K562 (cell line): ENCODE results near the gene EMC9. TPM values are rescaled to one million over a fixed set of nuclear protein-coding genes. Genes with fewer than 3 reads are reported as not detected.

Experiments used
- BMI1 ChIP-seq: fragments of 150-350 bp; IDR thresholded peaks from 2 replicates; pipeline ENCODE4 v1.6.1; 2014; ENCODE audit warnings: low read length
- CEBPB ChIP-seq: fragments of 450-650 bp; IDR thresholded peaks from 2 replicates; pipeline ENCODE4 v1.6.1; 2016; ENCODE audit warnings: missing genetic modification characterization, missing compliant biosample characterization
- ESRRB ChIP-seq: fragments of 250-450 bp; sonication (Bioruptor Pico); IDR thresholded peaks from 2 replicates; pipeline ENCODE4 v1.5.0; 2020; ENCODE audit warnings: mild to moderate bottlenecking, moderate library complexity, borderline replicate concordance
- GTF2F1 ChIP-seq: IDR thresholded peaks from 2 replicates; pipeline ENCODE4 v1.6.1; 2011; ENCODE audit warnings: low read depth, low read length, improper control_type of control experiment
- MAFF ChIP-seq: IDR thresholded peaks from 2 replicates; pipeline ENCODE4 v1.6.1; 2012; ENCODE audit warnings: low read length, improper control_type of control experiment
- MCM3 ChIP-seq: fragments of 450-650 bp; IDR thresholded peaks from 2 replicates; pipeline ENCODE4 v1.6.1; 2016
- MEIS2 ChIP-seq: fragments of 450-650 bp; IDR thresholded peaks from 2 replicates; pipeline ENCODE4 v1.6.1; 2014; ENCODE audit warnings: mild to moderate bottlenecking; ENCODE audit not compliant: partially characterized antibody
- PTTG1 ChIP-seq: fragments of 450-650 bp; IDR thresholded peaks from 2 replicates; pipeline ENCODE4 v1.6.1; 2016; ENCODE audit warnings: low read depth, mild to moderate bottlenecking, missing genetic modification characterization, missing compliant biosample characterization
- RCOR1 ChIP-seq, 2 experiments: IDR thresholded peaks; 2 replicates each; pipeline ENCODE4 v1.6.1; 2012; ENCODE audit warnings: low read depth in 2 of 2, low read length in 2 of 2, borderline replicate concordance in 1 of 2, improper control_type of control experiment in 1 of 2
- SIRT6 ChIP-seq: IDR thresholded peaks from one replicate; pipeline ENCODE4 v1.6.1; 2012; ENCODE audit warnings: low read depth, mild to moderate bottlenecking, control low read depth, inconsistent platforms, low read length, moderate library complexity
- SP2 ChIP-seq: IDR thresholded peaks from 2 replicates; pipeline ENCODE4 v1.6.1; 2011; ENCODE audit warnings: mild to moderate bottlenecking, low read depth, low read length, moderate library complexity; ENCODE audit not compliant: poor library complexity, severe bottlenecking; ENCODE audit errors: extremely low read depth
- ZNF41 ChIP-seq: fragments of 250-450 bp; sonication (Bioruptor Pico); conservative IDR thresholded peaks from 2 replicates; pipeline ENCODE4 v1.4.0; 2020; ENCODE audit warnings: mild to moderate bottlenecking
- polyA plus RNA-seq, 8 experiments: library from polyadenylated mRNA; depleted of rRNA in 4 of 8; stranded (reverse) in 5 of 8; unstranded in 3 of 8; fragments of >200 nt; fragmentation: Nextera tagmentation in 2 of 8; fragmentation: Illumina TruSeq in 1 of 8; extraction: Ambion mirVana in 2 of 8; extraction: Trizol in 1 of 8; gene quantifications; 2 replicates each; pipeline versions ENCODE4 v1.2.1 to v1.2.3, GENCODE V29; 2011 to 2014; ENCODE audit warnings: inconsistent platforms in 1 of 8, missing spikeins in 1 of 8
- total RNA-seq, 7 experiments: library from RNA; depleted of rRNA in 6 of 7; stranded (reverse); fragments of >200 nt in 6 of 7; fragmentation: Illumina TruSeq in 2 of 7; extraction: Trizol in 2 of 7; gene quantifications; 2 replicates each; pipeline versions ENCODE4 v1.2.1 to v1.2.3, GENCODE V29; 2011 to 2021; ENCODE audit warnings: low replicate concordance in 1 of 7
- TF ChIP-seq, protein P1 (sequence below): fragments of 250-450 bp; sonication (Bioruptor Pico); IDR thresholded peaks from 2 replicates; pipeline ENCODE4 v1.4.0; 2020; ENCODE audit warnings: mild to moderate bottlenecking, moderate library complexity
- TF ChIP-seq, protein P2 (sequence below): fragments of 450-650 bp; IDR thresholded peaks from 2 replicates; pipeline ENCODE4 v1.6.1; 2017; ENCODE audit warnings: antibody characterized with exemption, mild to moderate bottlenecking
- TF ChIP-seq, protein P3 (sequence below): IDR thresholded peaks from 3 replicates; pipeline ENCODE4 v1.6.1; 2011; ENCODE audit warnings: borderline replicate concordance, mild to moderate bottlenecking, moderate library complexity; ENCODE audit not compliant: insufficient read length; ENCODE audit errors: extremely low read depth

Gene EMC9
- total and polyA plus RNA-seq, 9 of the 15 experiments (the other 6 are each of a cell fraction or from before 2014, with no cell fraction given) = 3.1 to 13.2 (median 7.8) TPM

DNA sequence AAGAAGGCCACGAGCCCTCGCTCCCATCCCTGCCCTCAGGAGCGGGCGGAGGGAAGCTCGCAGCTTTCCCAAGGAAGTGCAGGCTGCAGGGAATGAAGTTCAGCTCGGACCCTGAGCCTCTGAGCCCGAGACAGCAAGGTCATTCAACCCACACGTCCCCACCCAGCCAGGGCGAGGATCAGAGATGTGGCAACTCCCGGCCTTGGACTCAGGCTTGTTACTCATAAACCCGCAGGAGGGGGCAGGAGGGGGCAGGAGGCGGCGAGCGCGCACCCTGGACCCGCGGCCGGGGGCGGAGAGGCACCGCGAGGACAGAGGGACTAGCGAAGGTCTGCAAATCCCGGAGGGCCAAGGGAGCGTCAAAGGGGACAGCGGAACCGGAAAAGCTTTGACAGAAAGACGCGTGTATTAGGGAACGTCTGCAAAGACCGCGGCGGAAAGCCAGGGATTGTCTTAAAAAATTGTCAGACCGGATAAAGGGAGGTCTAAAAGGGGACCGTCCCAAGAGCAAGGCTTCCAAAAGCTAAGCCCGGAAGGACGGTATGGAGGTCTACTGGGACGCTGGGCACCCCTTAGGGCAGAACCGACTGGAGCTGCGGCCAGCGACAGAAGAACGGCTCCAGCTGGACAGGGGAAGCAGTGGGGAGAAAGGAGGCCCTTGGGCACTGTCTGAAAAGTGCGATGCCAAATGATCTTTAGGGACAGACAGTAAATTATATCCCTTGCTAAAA, 27.4 kb downstream of the EMC9 start (continued):
- TF ChIP-seq CEBPB (tag) (peak; percentile 90), MAFF (no peak), BMI1 (no peak), MEIS2 (no peak), MCM3 (no peak), SIRT6 (no peak), GTF2F1 (no peak), PTTG1 (no peak), ESRRB (CRISPR knock-in tag) (no peak), RCOR1 (IDR thresholded peaks at IDR 0.05; ENCODE audit: borderline replicate concordance in 1 of 2, low read depth in 2 of 2, low read length in 2 of 2) (no peak), SP2 (no peak), ZNF41 (no peak)
- TF ChIP-seq, protein P1, sequence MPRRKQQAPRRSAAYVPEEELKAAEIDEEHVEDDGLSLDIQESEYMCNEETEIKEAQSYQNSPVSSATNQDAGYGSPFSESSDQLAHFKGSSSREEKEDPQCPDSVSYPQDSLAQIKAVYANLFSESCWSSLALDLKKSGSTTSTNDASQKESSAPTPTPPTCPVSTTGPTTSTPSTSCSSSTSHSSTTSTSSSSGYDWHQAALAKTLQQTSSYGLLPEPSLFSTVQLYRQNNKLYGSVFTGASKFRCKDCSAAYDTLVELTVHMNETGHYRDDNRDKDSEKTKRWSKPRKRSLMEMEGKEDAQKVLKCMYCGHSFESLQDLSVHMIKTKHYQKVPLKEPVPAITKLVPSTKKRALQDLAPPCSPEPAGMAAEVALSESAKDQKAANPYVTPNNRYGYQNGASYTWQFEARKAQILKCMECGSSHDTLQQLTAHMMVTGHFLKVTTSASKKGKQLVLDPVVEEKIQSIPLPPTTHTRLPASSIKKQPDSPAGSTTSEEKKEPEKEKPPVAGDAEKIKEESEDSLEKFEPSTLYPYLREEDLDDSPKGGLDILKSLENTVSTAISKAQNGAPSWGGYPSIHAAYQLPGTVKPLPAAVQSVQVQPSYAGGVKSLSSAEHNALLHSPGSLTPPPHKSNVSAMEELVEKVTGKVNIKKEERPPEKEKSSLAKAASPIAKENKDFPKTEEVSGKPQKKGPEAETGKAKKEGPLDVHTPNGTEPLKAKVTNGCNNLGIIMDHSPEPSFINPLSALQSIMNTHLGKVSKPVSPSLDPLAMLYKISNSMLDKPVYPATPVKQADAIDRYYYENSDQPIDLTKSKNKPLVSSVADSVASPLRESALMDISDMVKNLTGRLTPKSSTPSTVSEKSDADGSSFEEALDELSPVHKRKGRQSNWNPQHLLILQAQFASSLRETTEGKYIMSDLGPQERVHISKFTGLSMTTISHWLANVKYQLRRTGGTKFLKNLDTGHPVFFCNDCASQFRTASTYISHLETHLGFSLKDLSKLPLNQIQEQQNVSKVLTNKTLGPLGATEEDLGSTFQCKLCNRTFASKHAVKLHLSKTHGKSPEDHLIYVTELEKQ (CRISPR knock-in tag) = no peak
- TF ChIP-seq, protein P2, sequence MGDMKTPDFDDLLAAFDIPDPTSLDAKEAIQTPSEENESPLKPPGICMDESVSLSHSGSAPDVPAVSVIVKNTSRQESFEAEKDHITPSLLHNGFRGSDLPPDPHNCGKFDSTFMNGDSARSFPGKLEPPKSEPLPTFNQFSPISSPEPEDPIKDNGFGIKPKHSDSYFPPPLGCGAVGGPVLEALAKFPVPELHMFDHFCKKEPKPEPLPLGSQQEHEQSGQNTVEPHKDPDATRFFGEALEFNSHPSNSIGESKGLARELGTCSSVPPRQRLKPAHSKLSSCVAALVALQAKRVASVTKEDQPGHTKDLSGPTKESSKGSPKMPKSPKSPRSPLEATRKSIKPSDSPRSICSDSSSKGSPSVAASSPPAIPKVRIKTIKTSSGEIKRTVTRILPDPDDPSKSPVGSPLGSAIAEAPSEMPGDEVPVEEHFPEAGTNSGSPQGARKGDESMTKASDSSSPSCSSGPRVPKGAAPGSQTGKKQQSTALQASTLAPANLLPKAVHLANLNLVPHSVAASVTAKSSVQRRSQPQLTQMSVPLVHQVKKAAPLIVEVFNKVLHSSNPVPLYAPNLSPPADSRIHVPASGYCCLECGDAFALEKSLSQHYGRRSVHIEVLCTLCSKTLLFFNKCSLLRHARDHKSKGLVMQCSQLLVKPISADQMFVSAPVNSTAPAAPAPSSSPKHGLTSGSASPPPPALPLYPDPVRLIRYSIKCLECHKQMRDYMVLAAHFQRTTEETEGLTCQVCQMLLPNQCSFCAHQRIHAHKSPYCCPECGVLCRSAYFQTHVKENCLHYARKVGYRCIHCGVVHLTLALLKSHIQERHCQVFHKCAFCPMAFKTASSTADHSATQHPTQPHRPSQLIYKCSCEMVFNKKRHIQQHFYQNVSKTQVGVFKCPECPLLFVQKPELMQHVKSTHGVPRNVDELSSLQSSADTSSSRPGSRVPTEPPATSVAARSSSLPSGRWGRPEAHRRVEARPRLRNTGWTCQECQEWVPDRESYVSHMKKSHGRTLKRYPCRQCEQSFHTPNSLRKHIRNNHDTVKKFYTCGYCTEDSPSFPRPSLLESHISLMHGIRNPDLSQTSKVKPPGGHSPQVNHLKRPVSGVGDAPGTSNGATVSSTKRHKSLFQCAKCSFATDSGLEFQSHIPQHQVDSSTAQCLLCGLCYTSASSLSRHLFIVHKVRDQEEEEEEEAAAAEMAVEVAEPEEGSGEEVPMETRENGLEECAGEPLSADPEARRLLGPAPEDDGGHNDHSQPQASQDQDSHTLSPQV = no peak
- TF ChIP-seq, protein P3, sequence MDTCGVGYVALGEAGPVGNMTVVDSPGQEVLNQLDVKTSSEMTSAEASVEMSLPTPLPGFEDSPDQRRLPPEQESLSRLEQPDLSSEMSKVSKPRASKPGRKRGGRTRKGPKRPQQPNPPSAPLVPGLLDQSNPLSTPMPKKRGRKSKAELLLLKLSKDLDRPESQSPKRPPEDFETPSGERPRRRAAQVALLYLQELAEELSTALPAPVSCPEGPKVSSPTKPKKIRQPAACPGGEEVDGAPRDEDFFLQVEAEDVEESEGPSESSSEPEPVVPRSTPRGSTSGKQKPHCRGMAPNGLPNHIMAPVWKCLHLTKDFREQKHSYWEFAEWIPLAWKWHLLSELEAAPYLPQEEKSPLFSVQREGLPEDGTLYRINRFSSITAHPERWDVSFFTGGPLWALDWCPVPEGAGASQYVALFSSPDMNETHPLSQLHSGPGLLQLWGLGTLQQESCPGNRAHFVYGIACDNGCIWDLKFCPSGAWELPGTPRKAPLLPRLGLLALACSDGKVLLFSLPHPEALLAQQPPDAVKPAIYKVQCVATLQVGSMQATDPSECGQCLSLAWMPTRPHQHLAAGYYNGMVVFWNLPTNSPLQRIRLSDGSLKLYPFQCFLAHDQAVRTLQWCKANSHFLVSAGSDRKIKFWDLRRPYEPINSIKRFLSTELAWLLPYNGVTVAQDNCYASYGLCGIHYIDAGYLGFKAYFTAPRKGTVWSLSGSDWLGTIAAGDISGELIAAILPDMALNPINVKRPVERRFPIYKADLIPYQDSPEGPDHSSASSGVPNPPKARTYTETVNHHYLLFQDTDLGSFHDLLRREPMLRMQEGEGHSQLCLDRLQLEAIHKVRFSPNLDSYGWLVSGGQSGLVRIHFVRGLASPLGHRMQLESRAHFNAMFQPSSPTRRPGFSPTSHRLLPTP = no peak
